Bronchial epithelial cell (primary cell): ENCODE measurements around the gene SHTN1. TPM values are rescaled to one million over a fixed set of nuclear protein-coding genes. Genes with fewer than 3 reads are reported as not detected.

Experiments
- DNase-seq: peaks from one replicate; pipeline ENCODE4 v3.0.0-alpha.2; 2010; ENCODE audit warnings: low read depth
- FAIRE-seq: peaks from 2 replicates; lab custom pipeline; 2011; peaks lifted over from hg19 to GRCh38; lab: Jason Lieb, UNC
- H3K27me3 ChIP-seq: 2 replicates; pipeline ENCODE4 v1.5.1; 2011; ENCODE audit warnings: low read length; ENCODE audit not compliant: control insufficient read depth, insufficient read depth
- H3K36me3 ChIP-seq: 2 replicates; pipeline ENCODE4 v1.5.1; 2011; ENCODE audit warnings: low read length; ENCODE audit not compliant: control insufficient read depth, insufficient read depth
- H3K4me3 ChIP-seq: 2 replicates; pipeline ENCODE4 v1.5.1; 2011; ENCODE audit warnings: mild to moderate bottlenecking, low read depth, low read length, control low read depth
- CTCF ChIP-seq: IDR thresholded peaks from 2 replicates; pipeline ENCODE4 v1.5.1; 2011; ENCODE audit warnings: mild to moderate bottlenecking, moderate library complexity, low read length, control low read depth, inconsistent platforms; ENCODE audit not compliant: insufficient read depth, severe bottlenecking
- total RNA-seq: library from RNA; depleted of rRNA; stranded (reverse); fragments of >200 nt; gene quantifications from 2 replicates; pipeline ENCODE4 v1.2.1, GENCODE V29; 2014

The SHTN1 gene
- total RNA-seq, 1 donor from 2014 or later = 2.1 TPM

- FAIRE-seq (no peak), DNase-seq (no peak)
- no peaks in the 10 kb centered on the region for H3K27me3 ChIP-seq
- H3K4me3 ChIP-seq = no peak overlapping the region
- no peak for TF ChIP-seq CTCF
- peaks cover 1% of the 10 kb centered on the region for H3K36me3 ChIP-seq
These were observed 168.9 kb downstream of the SHTN1 start for GRCh38 chr10:116836083-116836482.

- FAIRE-seq = no peak
- no peak for DNase-seq
- no peak for TF ChIP-seq CTCF
- H3K4me3 ChIP-seq = no peak overlapping the region
- no peaks in the 10 kb centered on the region for H3K27me3 ChIP-seq
- peaks cover 1% of the 10 kb centered on the region for H3K36me3 ChIP-seq
These were observed 169.3 kb downstream of the SHTN1 start for GRCh38 chr10:116835658-116836057.

- H3K4me3 ChIP-seq = no peak overlapping the region
- FAIRE-seq = no peak
- no peak for TF ChIP-seq CTCF
These were observed 170.7 kb downstream of the SHTN1 start for GRCh38 chr10:116833986-116834985.

GRCh38 chr10:116831790-116832189 lies 173.2 kb downstream of the SHTN1 start:
- no peak for TF ChIP-seq CTCF
- peaks cover 1% of the 10 kb centered on the region for H3K36me3 ChIP-seq
- no peak overlapping the region for H3K4me3 ChIP-seq
- FAIRE-seq (no peak), DNase-seq (no peak)
- no peaks in the 10 kb centered on the region for H3K27me3 ChIP-seq

More at GRCh38 chr10:116833986-116834985, 170.7 kb downstream of the SHTN1 start:
- no peak for DNase-seq
- H3K36me3 ChIP-seq = peaks cover 1% of the 10 kb centered on the region
- H3K27me3 ChIP-seq = no peaks in the 10 kb centered on the region

Other genes with a start within 250 kb of the SHTN1 start
- not detected in 2 replicates for gene ENO4, start 155.7 kb downstream of the SHTN1 start, total RNA-seq
- not detected in 2 replicates for gene VAX1, start 133.1 kb upstream of the SHTN1 start, total RNA-seq
- not detected in 2 replicates for gene KCNK18, start 192.3 kb upstream of the SHTN1 start, total RNA-seq
- not detected in 2 replicates for gene SLC18A2, start 235.9 kb upstream of the SHTN1 start, total RNA-seq